Endothelial cell (in vitro differentiated cells): ENCODE data around the gene GSK3B. TPM values are rescaled to one million over a fixed set of nuclear protein-coding genes. Genes with fewer than 3 reads are reported as not detected.

Experiments used
- DNase-seq: peaks from one replicate; pipeline ENCODE4 v3.0.0; 2021; ENCODE audit warnings: low spot score
- H3K27ac Mint-ChIP-seq: one replicate; pipeline ENCODE4 v1.8.0; 2021; ENCODE audit warnings: mixed read lengths, inconsistent platforms; ENCODE audit not compliant: unreplicated experiment
- H3K27me3 Mint-ChIP-seq: one replicate; pipeline ENCODE4 v1.8.0; 2021; ENCODE audit warnings: mild to moderate bottlenecking, moderate library complexity, mixed read lengths, inconsistent platforms; ENCODE audit not compliant: unreplicated experiment
- H3K36me3 Mint-ChIP-seq: one replicate; pipeline ENCODE4 v1.8.0; 2021; ENCODE audit warnings: mild to moderate bottlenecking, low read depth, mixed read lengths, inconsistent platforms; ENCODE audit not compliant: unreplicated experiment
- H3K4me1 Mint-ChIP-seq: one replicate; pipeline ENCODE4 v1.8.0; 2021; ENCODE audit warnings: mild to moderate bottlenecking, mixed read lengths, inconsistent platforms; ENCODE audit not compliant: unreplicated experiment
- H3K4me3 Mint-ChIP-seq: one replicate; pipeline ENCODE4 v1.8.0; 2021; ENCODE audit warnings: mild to moderate bottlenecking, mixed read lengths, inconsistent platforms; ENCODE audit not compliant: unreplicated experiment
- H3K9me3 Mint-ChIP-seq: one replicate; pipeline ENCODE4 v1.8.0; 2021; ENCODE audit warnings: mixed read lengths, inconsistent platforms; ENCODE audit not compliant: unreplicated experiment
- CTCF ChIP-seq: fragments of 200-600 bp; sonication (generic); IDR thresholded peaks from one replicate; pipeline ENCODE4 v1.5.0; 2021; ENCODE audit warnings: antibody characterized with exemption; ENCODE audit not compliant: unreplicated experiment
- total RNA-seq: library from RNA; stranded (reverse); fragmentation: NEBNext Ultra II Directional; extraction: Animal tissue kit (Norgen Biotek cat#: 25700); gene quantifications from one replicate; pipeline ENCODE4 v1.2.1, GENCODE V29; 2021; ENCODE audit not compliant: unreplicated experiment

The GSK3B gene
- total RNA-seq, 1 donor from 2014 or later = 78.6 TPM

GRCh38 chr3:120094776-120095225 is 554 bp upstream of the GSK3B start:
- peaks cover 10% of the 10 kb centered on the region for H3K36me3 Mint-ChIP-seq
- H3K27me3 Mint-ChIP-seq = peaks cover 16% of the 10 kb centered on the region
- peaks cover 18% of the 10 kb centered on the region for H3K4me1 Mint-ChIP-seq
- peak overlapping the region; percentile 100 for H3K27ac Mint-ChIP-seq
- H3K4me3 Mint-ChIP-seq = no peak overlapping the region
- no peaks in the 10 kb centered on the region for H3K9me3 Mint-ChIP-seq
- DNase-seq = no peak
- TF ChIP-seq CTCF = no peak

- Mint-ChIP-seq H3K9me3 (no peaks in the 10 kb centered on the region), H3K4me3 (no peak overlapping the region), H3K36me3 (no peaks in the 10 kb centered on the region), H3K27ac (no peak overlapping the region), H3K4me1 (peaks cover 24% of the 10 kb centered on the region), H3K27me3 (peaks cover 16% of the 10 kb centered on the region)
- TF ChIP-seq CTCF = no peak
- DNase-seq = peak; percentile 8
Measured at GRCh38 chr3:120093119-120093910, 932 bp downstream of the GSK3B start.

- no peak overlapping the region for H3K4me3 Mint-ChIP-seq
Measured at GRCh38 chr3:120092474-120092873, 1.8 kb downstream of the GSK3B start.

GRCh38 chr3:120090422-120090821 is 3.8 kb downstream of the GSK3B start:
- H3K36me3 Mint-ChIP-seq = no peaks in the 10 kb centered on the region
- H3K27ac Mint-ChIP-seq = no peak overlapping the region
- DNase-seq = no peak
- H3K4me3 Mint-ChIP-seq = no peak overlapping the region
- no peak for TF ChIP-seq CTCF
- H3K4me1 Mint-ChIP-seq = peaks cover 19% of the 10 kb centered on the region
- H3K9me3 Mint-ChIP-seq = no peaks in the 10 kb centered on the region
- H3K27me3 Mint-ChIP-seq = peaks cover 8% of the 10 kb centered on the region

More at GRCh38 chr3:120092474-120092873, 1.8 kb downstream of the GSK3B start:
- no peak for TF ChIP-seq CTCF
- H3K4me1 Mint-ChIP-seq = peaks cover 24% of the 10 kb centered on the region
- H3K9me3 Mint-ChIP-seq = no peaks in the 10 kb centered on the region
- no peak for DNase-seq
- H3K36me3 Mint-ChIP-seq = no peaks in the 10 kb centered on the region
- H3K27me3 Mint-ChIP-seq = peaks cover 16% of the 10 kb centered on the region
- H3K27ac Mint-ChIP-seq = no peak overlapping the region

GRCh38 chr3:120089089-120089488 is 5.2 kb downstream of the GSK3B start:
- Mint-ChIP-seq H3K4me3 (peak overlapping the region; percentile 20), H3K9me3 (no peaks in the 10 kb centered on the region), H3K4me1 (peaks cover 21% of the 10 kb centered on the region), H3K27ac (no peak overlapping the region), H3K27me3 (no peaks in the 10 kb centered on the region), H3K36me3 (no peaks in the 10 kb centered on the region)
- DNase-seq = no peak
- no peak for TF ChIP-seq CTCF
